Kidney glomerular epithelial cell (primary cell): ENCODE measurements around the gene RTL1.

Source experiments
- DNase-seq: peaks from one replicate; lab custom pipeline; 2025; lab: John Stamatoyannopoulos, UW

The RTL1 gene

GRCh38 chr14:100866666-100867630, 36.6 kb downstream of the RTL1 start:
- DNase-seq: no peak

- DNase-seq: no peak
These were observed 37.6 kb downstream of the RTL1 start for GRCh38 chr14:100865682-100866591.

GRCh38 chr14:100864960-100865681, 38.4 kb downstream of the RTL1 start:
- no peak for DNase-seq

- DNase-seq: no peak
These were observed 39.3 kb downstream of the RTL1 start for GRCh38 chr14:100864206-100864605.

GRCh38 chr14:100862793-100863192, 40.7 kb downstream of the RTL1 start:
- no peak for DNase-seq

GRCh38 chr14:100862277-100862676, 41.2 kb downstream of the RTL1 start:
- DNase-seq: no peak

- no peak for DNase-seq
These were observed 41.6 kb downstream of the RTL1 start for GRCh38 chr14:100861937-100862247.

- DNase-seq: no peak
These were observed 42.2 kb downstream of the RTL1 start for GRCh38 chr14:100861188-100861936.

- no peak for DNase-seq
These were observed 42.9 kb downstream of the RTL1 start for GRCh38 chr14:100860556-100861187.

- no peak for DNase-seq
These were observed 43.7 kb downstream of the RTL1 start for GRCh38 chr14:100859781-100860180.

GRCh38 chr14:100858838-100859220, 44.7 kb downstream of the RTL1 start:
- DNase-seq: no peak

- no peak for DNase-seq
These were observed 45.3 kb downstream of the RTL1 start for GRCh38 chr14:100857923-100858837.

GRCh38 chr14:100857233-100857922, 46.1 kb downstream of the RTL1 start:
- DNase-seq: no peak

GRCh38 chr14:100856056-100856950, 47.2 kb downstream of the RTL1 start:
- no peak for DNase-seq

- no peak for DNase-seq
These were observed 48.1 kb downstream of the RTL1 start for GRCh38 chr14:100855256-100855930.

- DNase-seq: no peak
These were observed 49.1 kb downstream of the RTL1 start for GRCh38 chr14:100854435-100854834.

- no peak for DNase-seq
These were observed 51.4 kb downstream of the RTL1 start for GRCh38 chr14:100851946-100852620.
